Heart right ventricle (tissue), 16 donors: ENCODE measurements around the gene UTP18. TPM values are rescaled to one million over a fixed set of nuclear protein-coding genes. Genes with fewer than 3 reads are reported as not detected.

Experiments used
- ATAC-seq, 8 donors: fragments of 200-7000 bp; cut with Tn5 transposase; one replicate each; pipeline ENCODE4 v1.9.1; 2020; ENCODE audit warnings: mild to moderate bottlenecking in 8 of 8, moderate library complexity in 8 of 8, moderate number of reproducible peaks in 1 of 8
- DNase-seq, 2 donors: peaks; one replicate each; pipeline ENCODE4 v3.0.0-alpha.2; 2020
- H3K27ac ChIP-seq, 10 donors: fragments of 200-600 bp; sonication (generic) in 2 of 10; one replicate each; pipeline versions ENCODE4 v1.5.0 to v1.8.0; 2020 to 2022; ENCODE audit warnings: mild to moderate bottlenecking in 3 of 10
- H3K27me3 ChIP-seq, 7 donors: fragments of 200-600 bp; one replicate each; pipeline ENCODE4 v1.8.0; 2021 to 2022; ENCODE audit warnings: mild to moderate bottlenecking in 2 of 7
- H3K36me3 ChIP-seq, 9 donors: fragments of 200-600 bp; sonication (generic) in 1 of 9; one replicate each; pipeline versions ENCODE4 v1.5.0 to v1.8.0; 2020 to 2022; ENCODE audit warnings: mild to moderate bottlenecking in 2 of 9
- H3K4me1 ChIP-seq, 9 donors: fragments of 200-600 bp; sonication (generic) in 1 of 9; one replicate each; pipeline versions ENCODE4 v1.5.0 to v1.8.0; 2020 to 2022; ENCODE audit warnings: mild to moderate bottlenecking in 4 of 9
- H3K4me3 ChIP-seq, 10 donors: fragments of 200-600 bp; sonication (generic) in 2 of 10; one replicate each; pipeline versions ENCODE4 v1.5.0 to v1.8.0; 2020 to 2022; ENCODE audit warnings: mild to moderate bottlenecking in 7 of 10, moderate library complexity in 2 of 10
- H3K9me3 ChIP-seq, 11 donors: fragments of 200-600 bp in 10 of 11; sonication (generic) in 2 of 11; one replicate each; pipeline versions ENCODE4 v1.5.0 to v1.8.0; 2013 to 2022; ENCODE audit warnings: mild to moderate bottlenecking in 2 of 11, control low read depth in 1 of 11, moderate library complexity in 1 of 11
- WGBS, 2 donors: extraction: QIAGEN DNeasy Blood & Tissue Kit; methylation state at CpG; one replicate each; pipeline ENCODE4 v1.1.7; 2013; ENCODE audit warnings: inconsistent platforms in 1 of 2; 5-methylcytosine and 5-hydroxymethylcytosine counted together
- intact Hi-C, 10 donors: fragments of 100-400 bp; cut with DNase I; formaldehyde crosslinking; loops; one replicate each; pipeline versions ENCODE4 v1.11.1 to v1.14.2; 2022
- polyA plus RNA-seq, 2 donors: library from polyadenylated mRNA; stranded (reverse); fragments of 200-250 nt; gene quantifications; one replicate each; pipeline ENCODE4 v1.2.3, GENCODE V29; 2013
- total RNA-seq, 10 donors: library from RNA; stranded (reverse); fragmentation: NEBNext Ultra II Directional in 3 of 10; extraction: Animal tissue kit (Norgen Biotek cat#: 25700) in 3 of 10; gene quantifications; one replicate each; pipeline versions ENCODE4 v1.2.1 to v1.2.4, GENCODE V29; 2021 to 2023
- TF ChIP-seq, protein P1 (sequence below), 9 donors: fragments of 200-600 bp; sonication (generic) in 2 of 9; IDR thresholded peaks; one replicate each; pipeline versions ENCODE4 v1.5.0 to v1.8.0; 2021 to 2022; ENCODE audit warnings: antibody characterized with exemption in 9 of 9, mild to moderate bottlenecking in 5 of 9, moderate library complexity in 1 of 9
- donor health status: Arrhythmogenic right ventricular cardiomyopathy.
- donor health status: ischemic (EF 13 %, LVEDD 7.1; RV severe dilation, severe dysfunction).
- donor health status: healthy with polysubstance abuse.
- donor health status: DM: no; HTN: yes; CAD: no.
- donor health status: DM: no; HTN: no; CAD: no.
- donor health status: ischemic (EF 25% LVEDD 6.9; RV normal size, moderate dysfunction).
- donor health status: ischemic (EF 25% LVEDD 5.7; RV mildly dilated, moderate dysfunction).
- donor health status: healthy.
- donor health status: DM: yes; HTN: yes; CAD: no.
- donor health status: Ischemic cardiomyopathy.
- donor health status: ischemic (EF 35%, LVEDD 5.7; RV mildly dilated, moderate dysfunction).
- donor health status: nonischemic (EF 11% LVEDD 7.7; RV severe dilation, severe dysfunction).
- donor health status: DM: yes; HTN: yes; CAD: no.
- donor health status: PGD.
- donor health status: ischemic (EF 29% LVEDD 5.4; RV normal size, mild dysfunction).
- donor health status: nonischemic (EF 23%, LVEDD 6.1; RV moderate dilation, normal function).

The UTP18 gene
- total and polyA plus RNA-seq, 12 donors = 4.8 to 13.4 (median 8.1) TPM

DNA sequence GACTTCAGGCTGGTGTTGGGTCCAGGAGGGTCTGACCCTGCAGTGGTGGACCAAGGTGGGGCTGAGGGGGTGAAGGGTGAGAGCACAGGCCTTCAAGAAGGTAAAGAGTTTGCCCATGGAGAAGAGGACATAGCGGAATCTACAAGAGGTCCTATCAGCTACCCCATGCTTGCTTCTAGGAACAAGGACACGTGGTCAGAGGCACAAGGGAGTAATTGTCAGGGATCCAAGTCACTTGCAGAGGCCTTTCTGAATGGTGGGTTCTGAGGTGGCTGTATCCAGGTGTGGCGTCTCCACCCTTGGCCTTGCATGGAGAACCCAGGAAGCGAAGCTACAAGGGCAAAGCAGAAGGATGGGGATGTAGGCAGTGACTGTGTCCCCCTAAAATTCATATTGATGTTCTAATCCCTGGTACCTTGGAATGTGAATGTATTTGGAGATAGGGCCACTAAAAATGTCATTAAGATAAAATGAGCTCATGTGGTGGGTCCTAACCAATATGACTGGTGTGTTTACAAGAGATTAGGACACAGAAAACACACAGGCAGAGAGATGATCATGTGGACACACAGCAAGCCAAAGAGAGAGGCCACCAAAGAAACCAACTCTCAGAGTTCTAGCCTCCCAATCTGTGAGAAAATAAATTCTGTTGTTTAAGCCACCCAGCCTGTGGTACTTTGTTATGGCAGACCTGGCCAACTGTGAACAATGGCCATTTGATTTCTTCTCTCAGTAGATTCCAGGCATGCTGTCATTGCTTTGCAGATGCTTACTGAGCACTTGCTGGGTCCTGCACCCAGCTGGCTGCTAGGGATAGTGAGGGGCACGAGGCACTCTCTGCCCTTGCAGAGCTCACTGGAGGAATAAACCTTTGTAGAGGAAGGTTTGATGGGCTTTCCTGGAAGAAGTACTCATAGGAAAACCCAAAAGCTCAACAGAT lies 75.8 kb downstream of the UTP18 start:
- ATAC-seq (no peak), DNase-seq (no peak)
- no peaks in the 10 kb centered on the region for H3K4me1 ChIP-seq
- no peaks in the 10 kb centered on the region for H3K9me3 ChIP-seq
- 69 to 72% methylated on average over 5 of the region's 5 CpGs for WGBS, 2 donors
- H3K27ac ChIP-seq = no peak overlapping the region
- no peak overlapping the region for H3K4me3 ChIP-seq
- no peaks in the 10 kb centered on the region for H3K36me3 ChIP-seq
- peaks cover 0 to 8% (median 0%) of the 10 kb centered on the region in 7 donors for H3K27me3 ChIP-seq
- intact Hi-C loops = no loop called here
- TF ChIP-seq, protein P1, sequence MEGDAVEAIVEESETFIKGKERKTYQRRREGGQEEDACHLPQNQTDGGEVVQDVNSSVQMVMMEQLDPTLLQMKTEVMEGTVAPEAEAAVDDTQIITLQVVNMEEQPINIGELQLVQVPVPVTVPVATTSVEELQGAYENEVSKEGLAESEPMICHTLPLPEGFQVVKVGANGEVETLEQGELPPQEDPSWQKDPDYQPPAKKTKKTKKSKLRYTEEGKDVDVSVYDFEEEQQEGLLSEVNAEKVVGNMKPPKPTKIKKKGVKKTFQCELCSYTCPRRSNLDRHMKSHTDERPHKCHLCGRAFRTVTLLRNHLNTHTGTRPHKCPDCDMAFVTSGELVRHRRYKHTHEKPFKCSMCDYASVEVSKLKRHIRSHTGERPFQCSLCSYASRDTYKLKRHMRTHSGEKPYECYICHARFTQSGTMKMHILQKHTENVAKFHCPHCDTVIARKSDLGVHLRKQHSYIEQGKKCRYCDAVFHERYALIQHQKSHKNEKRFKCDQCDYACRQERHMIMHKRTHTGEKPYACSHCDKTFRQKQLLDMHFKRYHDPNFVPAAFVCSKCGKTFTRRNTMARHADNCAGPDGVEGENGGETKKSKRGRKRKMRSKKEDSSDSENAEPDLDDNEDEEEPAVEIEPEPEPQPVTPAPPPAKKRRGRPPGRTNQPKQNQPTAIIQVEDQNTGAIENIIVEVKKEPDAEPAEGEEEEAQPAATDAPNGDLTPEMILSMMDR (IDR thresholded peaks at IDR 0.05) = no peak

DNA sequence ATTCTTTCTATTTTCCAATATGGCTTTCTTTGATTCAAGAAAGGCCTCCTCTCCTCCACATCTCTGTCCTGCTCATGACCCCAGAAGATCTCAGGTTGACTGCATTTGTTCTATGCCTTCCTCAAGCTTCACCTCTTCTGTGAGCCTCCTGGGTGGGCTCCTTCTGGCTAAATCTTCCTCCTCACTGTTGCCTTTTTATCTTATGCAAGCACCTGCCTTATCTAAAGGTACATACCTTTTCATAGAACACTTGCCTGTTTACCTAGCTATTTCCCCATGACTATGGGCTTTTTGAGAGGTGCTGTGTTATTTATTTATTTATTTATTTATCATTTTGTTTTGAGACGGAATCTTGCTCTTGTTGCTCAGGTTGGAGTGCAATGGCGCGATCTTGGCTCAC lies 81.1 kb downstream of the UTP18 start:
- Histone ChIP-seq H3K4me1 (no peaks in the 10 kb centered on the region), H3K4me3 (no peak overlapping the region), H3K27me3 (peaks cover 0 to 13% (median 5%) of the 10 kb centered on the region in 7 donors), H3K27ac (no peak overlapping the region), H3K36me3 (no peaks in the 10 kb centered on the region), H3K9me3 (no peaks in the 10 kb centered on the region)
- ATAC-seq = no peak
- TF ChIP-seq, protein P1 (IDR thresholded peaks at IDR 0.05) = no peak
- 94 to 98% methylated on average over 3 of the region's 3 CpGs for WGBS, 2 donors
- intact Hi-C loops = no loop called here
- no peak for DNase-seq

DNA sequence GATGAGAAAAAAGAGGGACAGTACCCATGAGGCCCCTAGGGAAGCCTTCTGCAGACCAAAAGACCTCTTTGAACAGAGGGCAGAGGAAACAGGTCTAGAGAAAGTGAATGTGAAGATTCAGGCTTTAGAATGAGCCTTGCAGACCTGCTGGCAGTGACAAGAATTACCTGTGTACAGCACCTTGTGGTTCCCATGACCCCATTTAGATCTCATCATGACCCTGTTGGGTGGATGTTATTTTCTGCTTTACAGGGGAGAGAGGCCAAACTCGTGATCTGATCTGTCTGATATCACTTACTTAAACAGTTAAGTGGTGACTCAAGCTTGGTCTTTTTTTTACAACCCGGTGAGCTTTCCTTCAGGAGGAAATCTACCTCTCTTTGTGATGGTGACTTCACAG lies 81.9 kb downstream of the UTP18 start:
- Histone ChIP-seq H3K4me3 (no peak overlapping the region), H3K27me3 (peaks cover 0 to 11% (median 5%) of the 10 kb centered on the region in 7 donors), H3K4me1 (no peaks in the 10 kb centered on the region), H3K9me3 (no peaks in the 10 kb centered on the region), H3K27ac (no peak overlapping the region), H3K36me3 (no peaks in the 10 kb centered on the region)
- ATAC-seq = no peak
- TF ChIP-seq, protein P1 (IDR thresholded peaks at IDR 0.05) = no peak
- WGBS, 2 donors = 42 to 54% methylated on average over 2 of the region's 2 CpGs
- intact Hi-C loops = no loop called here
- DNase-seq = no peak

DNA sequence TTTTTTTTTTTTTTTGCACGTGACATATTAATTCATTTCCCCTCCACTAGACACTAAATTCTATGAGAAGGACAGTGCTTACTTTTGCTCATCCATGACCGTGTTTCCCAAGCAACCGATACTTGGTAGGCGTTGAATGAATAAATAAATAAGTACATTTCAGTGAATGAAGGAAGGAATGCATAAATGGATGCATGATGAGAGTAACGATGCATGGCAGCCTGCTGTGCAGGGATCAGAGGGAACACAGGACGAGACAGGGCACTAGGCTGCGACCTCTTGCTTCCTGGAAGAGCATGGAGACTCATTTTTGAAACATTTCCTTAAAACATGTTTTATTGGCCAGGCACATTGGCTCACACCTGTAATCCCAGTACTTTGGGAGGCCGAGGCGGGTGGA lies 84.2 kb downstream of the UTP18 start:
- Histone ChIP-seq H3K27ac (no peak overlapping the region), H3K4me3 (no peak overlapping the region), H3K36me3 (no peaks in the 10 kb centered on the region), H3K27me3 (peaks cover 0 to 19% (median 9%) of the 10 kb centered on the region in 7 donors), H3K4me1 (no peaks in the 10 kb centered on the region), H3K9me3 (no peaks in the 10 kb centered on the region)
- ATAC-seq = no peak
- TF ChIP-seq, protein P1 (IDR thresholded peaks at IDR 0.05) = no peak
- no peak for DNase-seq
- WGBS, 2 donors = 81 to 82% methylated on average over 9 of the region's 9 CpGs
- intact Hi-C loops = no loop called here
